Stimulated activated CD8-positive, alpha-beta memory T cell treated with anti-CD3 and anti-CD28 coated beads, Interleukin-4, amount 100 ng/mL, for 48 hours (primary cell): ENCODE measurements around the gene DOK3.

Experiments used
- DNase-seq: peaks from one replicate; pipeline ENCODE4 v3.0.0-alpha.2; 2020

The DOK3 gene

DNA sequence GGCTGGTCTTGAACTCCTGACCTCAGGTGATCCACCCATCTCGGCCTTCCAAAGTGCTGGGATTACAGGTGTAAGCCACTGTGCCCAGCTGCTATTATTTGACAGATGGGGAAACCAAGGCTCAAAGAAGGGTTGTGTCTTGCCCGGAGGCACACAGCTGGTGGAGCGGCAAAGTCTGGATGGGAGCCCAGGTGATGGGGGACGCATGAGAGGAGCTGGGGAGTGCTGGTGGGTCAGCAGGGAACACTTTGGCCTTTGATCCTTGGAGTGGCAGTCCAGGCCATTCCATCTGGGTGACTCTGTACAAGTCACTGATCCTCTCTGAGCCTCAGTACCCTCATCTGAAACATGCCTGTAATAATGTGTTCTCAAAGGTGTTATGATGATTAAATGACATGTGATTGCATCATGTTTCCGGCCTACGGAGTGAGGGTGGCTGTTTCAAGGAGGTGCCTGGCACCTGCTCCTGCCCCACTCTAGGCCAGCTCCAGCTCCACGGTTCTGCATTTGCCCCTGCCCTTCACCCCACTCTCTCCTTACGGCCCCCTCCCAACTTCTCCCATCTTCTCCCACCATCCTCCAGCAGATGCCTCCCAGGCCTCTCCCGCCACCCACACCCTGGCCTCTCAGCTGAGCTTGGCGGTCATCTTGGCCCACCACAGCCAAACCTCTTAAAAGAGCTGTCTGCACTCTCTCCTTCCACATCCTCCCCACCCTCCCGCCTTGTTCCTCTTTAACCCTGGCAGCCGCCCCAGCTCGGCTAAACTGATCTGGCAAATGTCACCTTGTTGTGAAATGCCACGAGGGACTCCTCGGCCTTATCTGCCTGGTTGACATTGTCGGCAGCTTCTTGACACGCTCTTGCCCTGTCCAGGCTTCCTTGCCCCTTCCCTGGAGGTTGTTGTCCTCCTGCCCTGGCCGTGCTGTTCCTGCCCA lies 30.6 kb downstream of the DOK3 start:
- peak; percentile 70 for DNase-seq

DNA sequence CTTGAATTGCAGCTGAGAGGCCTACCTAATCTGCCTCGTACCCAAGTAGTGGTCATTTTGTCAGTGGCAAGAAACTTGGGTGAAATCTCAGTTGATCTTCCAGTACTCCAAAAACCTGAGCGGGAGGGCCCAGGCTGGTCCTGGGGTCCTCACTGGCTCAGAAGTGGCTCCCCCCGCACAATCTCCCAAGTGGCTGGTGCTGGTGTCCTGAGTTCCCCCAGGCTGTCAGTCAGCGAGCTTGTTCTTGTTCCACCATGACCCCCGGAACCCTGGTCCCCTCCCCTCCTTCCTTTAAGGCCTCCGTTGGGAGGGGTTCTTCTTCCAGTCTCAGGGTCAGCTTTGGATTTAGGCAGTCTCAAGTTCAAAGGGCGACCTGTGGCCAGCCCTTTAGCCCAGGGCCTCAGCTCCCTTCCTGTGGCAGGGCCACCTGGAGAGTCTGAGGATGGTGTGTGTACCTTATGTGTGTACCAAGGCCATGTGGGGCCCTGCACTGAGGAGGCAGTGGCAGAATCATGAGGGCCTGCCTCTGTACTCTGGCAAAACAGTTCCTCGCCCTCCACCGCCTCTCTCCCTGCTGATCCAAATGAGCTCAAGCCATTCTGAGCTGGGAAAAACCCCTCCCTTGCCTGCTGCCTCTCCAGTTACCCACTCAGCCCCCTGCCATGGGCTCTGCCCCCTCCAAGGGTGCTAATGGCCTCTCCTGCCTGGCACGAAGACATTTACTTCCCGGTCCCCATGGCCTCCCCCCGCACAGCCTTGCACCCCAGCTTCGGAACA lies 31.7 kb downstream of the DOK3 start:
- no peak for DNase-seq

DNA sequence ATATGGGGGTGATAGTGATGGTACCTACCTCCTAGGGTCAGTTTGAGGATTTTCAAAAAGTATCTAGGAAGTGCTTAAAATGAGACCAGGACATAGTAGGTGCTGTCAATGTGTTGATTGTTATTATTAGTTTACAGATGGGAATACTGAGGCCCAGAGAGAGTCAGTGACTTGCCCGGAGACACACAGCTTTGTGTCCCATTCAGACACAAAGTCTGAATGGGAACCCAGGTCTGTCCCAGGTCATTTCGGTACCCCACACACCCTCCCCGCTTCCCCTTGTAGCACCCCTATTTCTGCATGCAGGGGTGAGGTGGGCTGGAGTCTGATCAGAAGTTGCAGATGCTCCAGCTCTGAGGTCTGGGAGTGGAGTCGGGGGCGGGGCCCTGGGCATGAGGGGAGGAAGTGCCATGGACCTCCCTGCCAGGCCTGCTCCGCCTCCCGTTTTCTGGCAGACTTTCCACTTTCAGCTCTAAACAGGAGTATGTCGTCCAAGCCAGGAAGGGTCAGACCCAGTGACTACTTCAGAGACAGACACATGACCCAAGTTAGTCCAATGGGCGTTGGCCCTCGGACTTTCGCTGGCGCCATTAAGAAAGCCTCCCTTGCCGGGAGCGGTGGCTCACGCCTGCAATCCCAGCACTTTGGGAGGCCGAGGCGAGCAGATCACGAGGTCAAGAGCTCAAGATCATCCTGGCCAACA lies 32.9 kb downstream of the DOK3 start:
- no peak for DNase-seq

DNA sequence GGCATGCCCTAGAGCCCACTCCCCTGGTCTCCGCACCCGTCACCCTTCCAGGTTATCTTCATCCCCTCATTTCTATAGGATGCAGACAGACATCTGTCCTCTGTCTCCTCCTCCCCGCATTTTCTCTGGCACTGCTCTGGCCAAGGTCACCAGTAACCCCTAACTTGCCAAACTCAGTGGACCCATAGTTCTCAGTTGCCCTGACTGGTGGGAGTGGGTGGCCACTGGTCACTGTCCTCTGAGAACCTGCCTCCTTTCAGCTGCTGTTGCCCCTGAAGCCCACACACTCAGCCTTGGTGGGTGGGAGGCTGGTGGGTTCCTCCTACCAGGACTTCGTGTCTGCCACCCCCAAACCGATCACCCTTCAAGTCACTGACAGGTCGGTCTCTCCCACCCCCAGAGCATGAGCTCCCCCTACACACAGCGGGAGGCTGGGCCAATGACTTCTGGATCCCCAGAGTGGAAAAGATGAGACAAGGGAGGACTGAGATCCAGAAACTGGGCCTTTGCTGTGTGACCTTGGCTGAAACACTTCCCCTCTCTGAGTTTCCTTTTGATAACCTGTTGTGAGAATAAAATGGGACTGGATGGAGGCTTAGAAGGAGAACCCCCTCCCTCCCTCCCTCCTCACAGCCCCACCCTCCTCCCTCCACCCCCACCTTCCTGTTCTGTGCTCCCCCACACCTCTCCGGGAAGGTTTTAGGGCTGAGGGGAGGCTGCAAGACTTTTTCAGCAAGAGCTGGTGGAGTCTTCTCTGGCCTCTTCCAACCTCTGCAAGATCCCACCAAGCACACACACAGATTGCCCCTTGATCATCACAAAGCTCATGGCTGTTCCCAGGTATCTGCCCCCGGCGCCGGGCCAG lies 33.8 kb downstream of the DOK3 start:
- DNase-seq, result no peak

DNA sequence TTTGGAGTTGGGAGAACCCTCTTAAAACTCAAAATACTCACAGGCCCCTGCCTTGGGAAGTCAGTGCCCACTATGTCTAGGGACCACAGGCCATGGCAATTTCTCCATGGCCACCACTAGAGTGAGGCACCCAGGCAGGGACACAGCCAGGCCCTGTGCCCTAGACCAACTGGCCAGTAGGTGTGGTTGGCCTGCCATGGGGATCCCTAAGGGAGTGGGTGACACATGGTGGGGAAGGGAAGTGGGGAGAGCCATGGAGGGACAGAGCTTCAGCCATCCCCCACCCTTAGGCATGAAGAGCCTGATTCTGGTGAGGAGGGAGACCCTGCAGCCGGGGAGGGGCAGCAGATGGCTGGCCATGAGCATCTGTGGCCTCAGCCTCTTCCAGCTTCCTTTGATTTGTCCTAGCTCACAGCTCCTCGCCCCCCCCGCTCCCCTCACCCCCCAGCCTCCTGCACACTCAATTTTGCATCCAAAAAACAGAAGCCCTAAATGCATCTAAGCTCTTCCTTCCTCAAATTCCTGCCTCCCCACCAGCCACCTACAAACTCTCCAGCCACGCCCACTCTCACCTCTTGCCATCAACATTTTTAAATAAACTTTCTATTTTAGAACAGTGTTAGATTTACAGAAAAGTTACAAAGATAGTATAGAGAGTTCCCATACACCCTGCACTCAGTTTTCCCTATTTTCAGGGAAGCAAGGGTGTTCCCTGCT lies 34.6 kb downstream of the DOK3 start:
- no peak for DNase-seq

DNA sequence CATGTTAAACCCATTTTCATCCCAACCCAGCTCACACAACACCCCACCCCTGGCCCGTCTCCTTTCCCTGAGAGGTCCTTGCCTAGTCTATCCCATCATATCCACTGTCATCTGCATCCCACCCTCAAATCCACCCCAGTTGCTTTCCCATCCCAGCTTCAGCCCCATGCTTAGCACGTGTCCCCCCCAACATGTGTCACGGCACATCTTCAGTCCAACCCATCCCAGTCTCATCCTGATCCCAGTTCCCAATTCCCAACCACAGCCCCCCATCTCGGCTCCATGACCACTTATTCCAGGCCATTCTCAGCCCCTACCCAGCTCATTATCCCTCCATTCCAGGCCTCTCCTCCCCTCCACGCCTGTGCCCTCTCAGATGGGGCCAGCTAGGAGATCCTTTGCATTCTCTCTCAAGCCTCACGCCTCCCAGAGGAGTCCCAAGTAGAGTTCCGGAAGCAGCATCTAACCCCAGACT lies 35.6 kb downstream of the DOK3 start:
- DNase-seq, result no peak

DNA sequence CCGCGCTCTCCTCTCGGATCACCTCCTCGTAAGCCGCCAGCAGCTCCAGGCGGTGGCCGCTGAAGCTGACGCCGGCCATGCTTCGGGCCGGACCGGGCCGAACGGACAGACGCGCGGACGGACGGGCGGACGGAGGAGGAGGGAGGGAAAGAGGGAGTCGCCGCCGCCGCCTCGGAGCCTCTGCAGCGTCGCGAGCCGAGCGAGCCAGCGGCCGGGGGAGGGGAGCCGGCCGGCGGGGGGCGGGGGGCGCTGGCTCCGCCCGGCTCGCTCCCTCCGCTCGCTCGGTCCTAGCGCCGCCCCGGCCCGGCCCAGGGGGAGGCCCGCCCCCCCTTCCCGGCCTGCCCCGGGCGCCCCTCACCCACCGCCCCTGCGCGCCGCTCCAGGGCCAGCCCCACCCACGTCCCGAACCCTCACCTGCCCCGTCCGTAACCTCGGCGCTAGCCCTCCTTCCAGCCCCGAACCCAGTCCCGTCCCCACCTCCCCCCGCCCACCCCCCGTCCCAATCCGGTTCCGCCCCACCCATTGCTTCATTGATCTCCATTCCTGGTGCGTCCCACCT lies 36.1 kb downstream of the DOK3 start, which contains the start of gene DBN1:
TSS of gene DBN1 (minus strand) at position 192 of the 559 bp plus-strand sequence. CDS start at position 79, 113 bp downstream.
- DNase-seq, result no peak

DNA sequence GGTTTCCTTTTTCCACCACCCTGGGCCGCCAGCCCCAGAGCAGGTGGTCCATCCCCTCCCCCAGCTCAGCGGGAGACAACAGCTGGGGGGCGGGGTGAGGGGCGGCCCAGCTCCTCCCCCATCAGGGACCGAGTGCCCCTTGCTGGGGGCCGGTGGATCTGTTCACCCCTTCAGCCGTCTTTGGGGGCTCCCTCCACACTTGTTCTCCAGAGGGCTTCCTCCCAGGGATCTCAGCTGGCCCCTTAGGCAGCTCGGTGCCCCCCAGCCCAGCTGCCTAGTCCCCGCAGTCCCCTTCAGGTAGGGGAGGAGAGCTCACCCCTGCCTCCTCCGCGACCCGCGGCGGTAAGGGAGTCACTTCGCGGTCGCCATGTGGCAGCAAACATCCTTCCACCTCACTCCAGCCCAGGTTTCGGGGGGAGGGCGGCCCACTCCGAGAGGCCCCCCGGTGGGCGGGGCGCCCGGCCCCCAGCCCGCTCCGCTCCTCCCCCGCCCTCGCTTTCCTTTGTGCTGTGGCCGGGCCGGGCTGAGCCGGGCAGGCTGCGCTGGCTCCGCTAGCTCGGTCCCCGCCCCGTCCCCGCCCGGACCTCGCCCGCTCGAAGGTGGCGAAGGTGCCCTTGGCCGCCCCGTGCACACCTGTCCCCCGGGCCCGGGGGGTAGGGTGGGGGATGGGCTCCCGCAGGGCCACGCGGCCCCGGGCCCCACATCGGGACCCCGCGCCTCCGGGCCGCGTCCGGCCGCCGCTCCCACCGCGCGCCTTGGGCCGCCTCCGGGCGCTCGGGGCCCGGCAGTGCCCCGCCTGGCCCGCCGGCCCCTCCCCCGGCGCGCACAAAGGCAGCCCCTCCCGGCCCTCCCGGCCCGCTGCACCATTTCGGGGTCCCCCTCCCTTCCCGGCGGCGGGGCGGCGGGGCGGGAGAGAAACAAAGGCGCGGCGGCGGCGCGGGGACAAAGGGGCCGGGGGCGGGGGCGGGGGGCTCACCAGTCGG lies 36.9 kb downstream of the DOK3 start:
- DNase-seq, result peak; percentile 86

DNA sequence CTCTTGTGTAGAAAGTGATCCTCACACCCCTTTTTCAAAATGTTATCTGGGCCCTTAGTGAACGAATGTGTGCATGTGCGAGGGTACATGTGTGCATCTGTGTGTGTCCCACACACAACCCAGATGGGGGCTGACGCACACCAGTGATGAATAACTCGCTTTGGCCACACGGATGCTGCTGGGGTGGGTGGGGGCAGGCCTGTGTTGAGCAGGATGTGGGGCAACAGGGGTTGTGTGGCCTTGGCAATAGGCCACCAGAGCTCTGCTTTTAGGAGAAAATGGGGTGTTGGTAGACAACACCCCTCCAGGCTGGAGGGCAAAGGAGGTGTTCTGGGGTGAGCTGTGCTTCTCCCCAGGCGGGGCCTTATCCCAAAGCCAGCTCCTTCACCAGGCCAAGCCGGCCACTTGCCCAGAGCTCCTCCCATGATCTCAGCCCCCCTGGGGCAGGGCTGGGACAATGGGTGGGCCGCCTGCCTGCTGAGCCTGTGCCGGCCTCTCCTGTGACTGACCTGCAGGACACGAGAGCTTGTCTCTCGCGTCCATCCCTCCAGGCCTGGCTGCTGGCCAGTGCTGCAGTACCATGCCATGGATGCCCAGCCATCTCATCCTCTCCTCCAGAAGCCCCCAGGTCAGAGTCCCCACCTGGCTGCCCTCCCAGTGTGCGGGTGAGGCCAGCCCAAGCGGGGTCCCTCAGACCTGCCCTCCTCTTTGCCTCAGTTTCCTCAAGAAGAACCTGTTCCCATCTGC lies 37.8 kb downstream of the DOK3 start:
- peak; percentile 75 for DNase-seq

DNA sequence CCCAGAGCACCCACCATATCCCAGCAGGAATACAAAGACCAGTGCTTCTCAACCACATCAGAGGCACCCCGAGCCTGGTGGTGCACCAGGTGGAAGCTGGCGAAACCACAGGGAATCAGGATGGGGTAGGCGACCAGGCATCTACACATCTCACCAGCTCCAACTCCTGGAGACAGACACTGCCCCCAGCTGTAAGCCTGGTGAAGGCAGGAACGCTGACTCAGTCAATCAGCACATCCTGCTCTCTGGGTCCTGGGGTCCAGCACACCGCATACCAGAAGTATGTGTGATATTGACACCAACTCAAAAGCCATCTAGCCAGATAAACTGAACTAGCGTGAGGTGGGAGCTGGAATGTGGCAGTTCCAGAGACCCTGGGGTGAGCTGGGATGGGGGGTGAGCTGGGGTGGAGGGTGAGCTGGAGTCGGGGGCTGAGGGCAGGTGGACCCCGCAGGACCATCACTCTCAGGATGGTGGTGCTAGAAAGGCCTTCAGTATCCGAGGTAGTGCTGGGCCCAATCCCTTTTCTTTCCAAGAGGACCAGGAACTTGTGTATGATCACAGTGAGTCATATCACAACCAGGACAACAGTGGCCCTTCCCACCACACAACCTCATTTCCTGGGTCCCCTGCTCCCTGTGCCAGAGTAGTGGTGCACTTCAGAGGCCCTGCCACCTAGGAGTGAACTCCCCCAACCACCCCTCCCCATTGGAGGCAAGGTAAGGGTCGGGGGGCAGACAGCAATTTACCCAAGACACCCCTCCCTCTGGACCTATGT lies 38.7 kb downstream of the DOK3 start:
- no peak for DNase-seq

DNA sequence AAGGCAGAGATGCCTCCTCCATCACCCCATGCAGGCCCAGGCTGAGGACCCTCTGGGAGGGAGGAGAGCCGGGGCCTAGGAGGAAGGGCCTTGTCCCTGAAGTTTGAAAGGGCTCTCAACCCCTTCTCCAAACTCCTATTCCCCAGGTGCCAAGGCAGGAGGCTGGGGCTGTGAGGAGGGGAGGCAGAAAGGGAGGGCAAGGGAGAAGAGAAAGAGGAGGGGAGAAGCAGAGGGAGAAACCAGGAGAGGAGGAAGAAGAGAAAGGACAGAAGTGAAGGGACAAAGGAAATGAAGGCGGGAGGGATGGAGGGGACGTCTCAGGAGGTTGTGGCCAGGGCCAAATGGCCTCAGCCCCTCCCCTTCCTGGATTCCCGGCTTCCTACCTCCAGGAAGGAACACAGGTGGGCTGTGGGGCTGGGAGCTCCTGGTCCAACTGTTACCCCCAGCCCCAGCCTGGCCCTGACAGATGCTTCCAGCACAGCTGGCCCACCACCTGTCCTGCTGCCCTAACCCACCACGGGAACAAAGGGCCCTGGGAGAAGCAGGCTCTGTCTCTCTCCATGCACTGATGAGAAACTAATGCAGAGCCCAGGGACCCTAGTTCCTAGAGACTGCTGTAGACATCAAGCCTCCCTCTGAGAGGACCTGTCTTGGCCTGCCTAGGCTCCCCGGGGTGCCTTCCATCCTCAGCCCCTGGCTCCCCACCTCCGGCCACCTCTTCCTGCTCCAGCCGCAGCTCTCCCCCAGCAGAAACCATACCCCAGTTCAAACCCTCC lies 39.7 kb downstream of the DOK3 start:
- DNase-seq, result no peak

DNA sequence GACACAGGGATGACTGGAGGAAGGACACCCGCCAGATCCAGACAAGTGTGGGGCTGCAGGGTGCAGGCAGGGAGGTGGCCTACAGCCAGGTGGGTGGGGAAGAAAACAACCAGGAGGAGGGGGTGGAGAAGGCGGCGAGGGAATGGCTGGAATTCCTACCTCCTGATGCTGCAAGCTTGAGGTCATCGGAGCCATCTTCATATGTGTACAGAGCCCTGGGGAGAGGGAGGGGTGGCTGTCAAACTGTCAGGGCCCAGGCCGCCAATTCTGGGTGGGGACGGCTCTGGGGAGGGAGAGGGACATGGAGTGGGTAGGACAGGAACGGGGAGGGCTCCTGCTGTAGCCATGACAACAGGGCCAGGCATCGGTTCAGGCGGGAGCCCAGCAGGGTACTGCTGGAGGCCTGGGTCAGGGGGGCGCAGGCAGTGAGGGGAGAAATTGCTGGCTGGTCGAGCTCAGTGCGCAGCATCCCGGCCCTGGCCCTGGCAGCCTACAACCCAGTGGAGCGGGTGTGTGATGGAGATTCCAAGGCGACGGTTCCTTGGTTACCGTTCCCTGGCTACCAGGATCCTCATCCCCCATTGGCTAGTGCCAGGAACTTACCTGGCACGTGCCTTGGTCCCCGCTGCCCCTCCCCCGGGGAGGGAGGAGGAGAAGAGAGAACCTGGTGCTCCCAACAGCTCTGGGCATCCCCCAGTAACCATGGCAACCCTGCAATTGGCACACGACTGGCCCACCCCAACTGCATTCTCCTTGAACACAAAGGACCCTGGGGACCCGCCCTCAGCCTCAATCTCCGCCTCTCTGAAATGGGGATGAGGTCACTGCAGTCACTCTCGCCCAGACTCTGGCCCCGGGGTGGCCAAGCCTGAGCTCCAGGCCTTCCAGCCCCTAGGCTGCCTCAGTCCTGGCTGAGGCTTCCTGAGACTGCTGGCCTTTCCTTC lies 40.7 kb downstream of the DOK3 start:
- DNase-seq, result no peak

DNA sequence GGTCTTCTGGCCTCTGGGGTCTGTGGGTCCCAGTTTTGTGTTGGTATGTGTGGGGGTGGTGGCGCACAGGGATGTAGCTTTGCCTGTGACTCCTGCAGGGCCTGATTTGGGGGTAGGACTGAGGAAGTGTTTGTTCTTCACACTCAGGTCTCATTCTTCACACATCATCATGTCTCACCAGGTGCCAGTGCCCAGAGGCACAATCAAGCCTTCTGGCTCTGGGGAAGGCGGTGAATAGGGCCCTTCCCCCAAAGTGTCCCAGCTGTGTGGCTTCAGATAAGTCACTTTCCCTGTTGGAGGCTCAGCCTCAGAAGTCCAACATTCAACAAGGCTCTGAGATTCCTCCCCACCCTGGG lies 41.3 kb downstream of the DOK3 start:
- no peak for DNase-seq

DNA sequence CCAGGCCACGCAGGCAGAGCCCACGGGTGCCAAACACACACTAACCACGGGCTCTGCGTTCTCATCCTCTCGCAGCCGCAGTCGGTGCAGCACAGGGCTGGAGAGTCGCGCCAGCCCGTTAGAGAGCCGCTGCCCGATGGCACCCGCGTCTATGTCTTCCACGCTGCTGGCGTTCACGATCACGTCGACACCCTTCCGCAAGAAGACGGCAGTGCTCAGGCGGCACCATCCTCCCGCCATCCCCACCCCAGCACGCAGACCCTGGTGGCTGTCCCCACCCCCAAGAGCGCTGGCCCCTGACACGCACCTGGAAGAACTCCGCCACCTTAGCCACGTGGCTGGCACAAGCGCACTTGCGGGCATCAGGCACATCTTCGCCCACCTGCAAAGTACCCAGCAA lies 42.2 kb downstream of the DOK3 start:
- DNase-seq, result no peak

DNA sequence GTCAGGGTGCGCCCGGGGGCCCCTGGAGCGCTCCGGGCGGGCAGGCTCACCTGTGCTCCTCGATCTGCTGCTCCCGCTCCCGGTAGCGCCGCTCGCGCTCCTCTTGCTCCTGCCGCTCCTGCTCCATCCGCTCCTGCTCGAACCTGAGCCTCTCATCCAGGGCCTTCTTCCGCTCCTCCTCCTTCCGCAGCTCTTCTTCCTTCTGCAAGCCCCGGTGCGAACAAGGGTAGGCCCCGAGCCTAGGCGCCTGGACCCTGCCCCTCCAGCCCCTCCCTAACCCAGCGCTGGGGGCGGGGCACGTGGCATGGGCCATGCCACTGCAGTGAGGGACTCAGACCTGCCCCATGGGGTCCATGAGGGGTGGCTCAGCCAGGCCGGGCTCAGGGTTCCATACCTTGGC lies 42.8 kb downstream of the DOK3 start:
- DNase-seq, result no peak

DNA sequence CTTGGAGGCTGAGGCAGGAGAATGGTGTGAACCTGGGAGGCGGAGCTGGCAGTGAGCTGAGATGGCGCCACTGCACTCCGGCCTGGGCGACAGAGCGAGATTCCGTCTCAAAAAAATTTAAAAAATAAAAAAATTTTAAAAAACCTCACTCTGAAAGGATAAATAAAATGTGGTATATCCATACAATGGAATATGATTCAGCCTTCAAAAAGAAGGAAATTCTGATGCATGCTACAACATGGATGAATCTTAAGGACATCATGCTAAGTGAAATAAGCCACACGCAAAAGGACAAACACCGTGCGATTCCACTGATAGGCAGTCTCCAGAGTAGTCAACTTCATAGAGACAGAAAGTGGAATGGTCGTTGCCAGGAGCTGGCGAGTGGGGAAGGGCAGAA lies 44.6 kb downstream of the DOK3 start:
- no peak for DNase-seq
